HL-60 (cell line): Measurements from ENCODE around the gene ETAA1.

Source experiments
- TF ChIP-seq, protein P1 (sequence below): IDR thresholded peaks from one replicate; pipeline ENCODE4 v1.5.1; 2011; ENCODE audit warnings: low read length, control low read depth, inconsistent platforms; ENCODE audit not compliant: insufficient read depth
- TF ChIP-seq, protein P2 (sequence below): IDR thresholded peaks from 2 replicates; pipeline ENCODE4 v1.6.1; 2012; ENCODE audit warnings: low read depth; ENCODE audit not compliant: insufficient replicate concordance

- TF ChIP-seq, protein P1, sequence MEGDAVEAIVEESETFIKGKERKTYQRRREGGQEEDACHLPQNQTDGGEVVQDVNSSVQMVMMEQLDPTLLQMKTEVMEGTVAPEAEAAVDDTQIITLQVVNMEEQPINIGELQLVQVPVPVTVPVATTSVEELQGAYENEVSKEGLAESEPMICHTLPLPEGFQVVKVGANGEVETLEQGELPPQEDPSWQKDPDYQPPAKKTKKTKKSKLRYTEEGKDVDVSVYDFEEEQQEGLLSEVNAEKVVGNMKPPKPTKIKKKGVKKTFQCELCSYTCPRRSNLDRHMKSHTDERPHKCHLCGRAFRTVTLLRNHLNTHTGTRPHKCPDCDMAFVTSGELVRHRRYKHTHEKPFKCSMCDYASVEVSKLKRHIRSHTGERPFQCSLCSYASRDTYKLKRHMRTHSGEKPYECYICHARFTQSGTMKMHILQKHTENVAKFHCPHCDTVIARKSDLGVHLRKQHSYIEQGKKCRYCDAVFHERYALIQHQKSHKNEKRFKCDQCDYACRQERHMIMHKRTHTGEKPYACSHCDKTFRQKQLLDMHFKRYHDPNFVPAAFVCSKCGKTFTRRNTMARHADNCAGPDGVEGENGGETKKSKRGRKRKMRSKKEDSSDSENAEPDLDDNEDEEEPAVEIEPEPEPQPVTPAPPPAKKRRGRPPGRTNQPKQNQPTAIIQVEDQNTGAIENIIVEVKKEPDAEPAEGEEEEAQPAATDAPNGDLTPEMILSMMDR: no peak
- TF ChIP-seq, protein P2, sequence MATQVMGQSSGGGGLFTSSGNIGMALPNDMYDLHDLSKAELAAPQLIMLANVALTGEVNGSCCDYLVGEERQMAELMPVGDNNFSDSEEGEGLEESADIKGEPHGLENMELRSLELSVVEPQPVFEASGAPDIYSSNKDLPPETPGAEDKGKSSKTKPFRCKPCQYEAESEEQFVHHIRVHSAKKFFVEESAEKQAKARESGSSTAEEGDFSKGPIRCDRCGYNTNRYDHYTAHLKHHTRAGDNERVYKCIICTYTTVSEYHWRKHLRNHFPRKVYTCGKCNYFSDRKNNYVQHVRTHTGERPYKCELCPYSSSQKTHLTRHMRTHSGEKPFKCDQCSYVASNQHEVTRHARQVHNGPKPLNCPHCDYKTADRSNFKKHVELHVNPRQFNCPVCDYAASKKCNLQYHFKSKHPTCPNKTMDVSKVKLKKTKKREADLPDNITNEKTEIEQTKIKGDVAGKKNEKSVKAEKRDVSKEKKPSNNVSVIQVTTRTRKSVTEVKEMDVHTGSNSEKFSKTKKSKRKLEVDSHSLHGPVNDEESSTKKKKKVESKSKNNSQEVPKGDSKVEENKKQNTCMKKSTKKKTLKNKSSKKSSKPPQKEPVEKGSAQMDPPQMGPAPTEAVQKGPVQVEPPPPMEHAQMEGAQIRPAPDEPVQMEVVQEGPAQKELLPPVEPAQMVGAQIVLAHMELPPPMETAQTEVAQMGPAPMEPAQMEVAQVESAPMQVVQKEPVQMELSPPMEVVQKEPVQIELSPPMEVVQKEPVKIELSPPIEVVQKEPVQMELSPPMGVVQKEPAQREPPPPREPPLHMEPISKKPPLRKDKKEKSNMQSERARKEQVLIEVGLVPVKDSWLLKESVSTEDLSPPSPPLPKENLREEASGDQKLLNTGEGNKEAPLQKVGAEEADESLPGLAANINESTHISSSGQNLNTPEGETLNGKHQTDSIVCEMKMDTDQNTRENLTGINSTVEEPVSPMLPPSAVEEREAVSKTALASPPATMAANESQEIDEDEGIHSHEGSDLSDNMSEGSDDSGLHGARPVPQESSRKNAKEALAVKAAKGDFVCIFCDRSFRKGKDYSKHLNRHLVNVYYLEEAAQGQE: no peak
Observed at GRCh38 chr2:67459761-67460160, 62.6 kb downstream of the ETAA1 start.
